NCI-H1092 (cell line): ENCODE measurements around the gene HEY2.

ENCODE experiments used
- DNase-seq: peaks from one replicate; lab custom pipeline; 2025; lab: John Stamatoyannopoulos, UW

Gene HEY2

GRCh38 chr6:125743604-125744003, 5.8 kb upstream of the HEY2 start:
- no peak for DNase-seq

GRCh38 chr6:125745281-125746018, 4.0 kb upstream of the HEY2 start:
- DNase-seq = no peak

- DNase-seq = no peak
These were observed 3.4 kb upstream of the HEY2 start for GRCh38 chr6:125746019-125746414.

- no peak for DNase-seq
These were observed 2.5 kb upstream of the HEY2 start for GRCh38 chr6:125746731-125747588.

GRCh38 chr6:125747589-125748405, 1.6 kb upstream of the HEY2 start:
- no peak for DNase-seq

GRCh38 chr6:125748406-125749172, 843 bp upstream of the HEY2 start:
- DNase-seq = peak; percentile 8

- DNase-seq = no peak
These were observed 646 bp downstream of the HEY2 start for GRCh38 chr6:125749865-125750691.

GRCh38 chr6:125750692-125751333, 1.4 kb downstream of the HEY2 start:
- DNase-seq = no peak

- DNase-seq = no peak
These were observed 2.0 kb downstream of the HEY2 start for GRCh38 chr6:125751334-125751916.

GRCh38 chr6:125752773-125753172, 3.3 kb downstream of the HEY2 start:
- DNase-seq = no peak

GRCh38 chr6:125753218-125753936, 3.9 kb downstream of the HEY2 start:
- no peak for DNase-seq

GRCh38 chr6:125753937-125754259, 4.5 kb downstream of the HEY2 start:
- no peak for DNase-seq

- no peak for DNase-seq
These were observed 5.1 kb downstream of the HEY2 start for GRCh38 chr6:125754566-125754965.

- DNase-seq = no peak
These were observed 9.9 kb downstream of the HEY2 start for GRCh38 chr6:125759184-125759902.

GRCh38 chr6:125759959-125760457, 10.6 kb downstream of the HEY2 start:
- DNase-seq = no peak

- DNase-seq = no peak
These were observed 14.8 kb downstream of the HEY2 start for GRCh38 chr6:125764121-125764671.

- no peak for DNase-seq
These were observed 16.5 kb downstream of the HEY2 start for GRCh38 chr6:125765944-125766343.

GRCh38 chr6:125766641-125767040, 17.2 kb downstream of the HEY2 start:
- DNase-seq = no peak
